ENCODE results near the gene CAPN11.
A peak's percentile ranks its signal among the peaks of the same experiment; 100 is the strongest.
"Not testable (repeated sequence)": the region's sequence is repeated elsewhere in the genome, so short reads cannot be mapped to it uniquely, and the experiment has no call there.

The CAPN11 gene

DNA sequence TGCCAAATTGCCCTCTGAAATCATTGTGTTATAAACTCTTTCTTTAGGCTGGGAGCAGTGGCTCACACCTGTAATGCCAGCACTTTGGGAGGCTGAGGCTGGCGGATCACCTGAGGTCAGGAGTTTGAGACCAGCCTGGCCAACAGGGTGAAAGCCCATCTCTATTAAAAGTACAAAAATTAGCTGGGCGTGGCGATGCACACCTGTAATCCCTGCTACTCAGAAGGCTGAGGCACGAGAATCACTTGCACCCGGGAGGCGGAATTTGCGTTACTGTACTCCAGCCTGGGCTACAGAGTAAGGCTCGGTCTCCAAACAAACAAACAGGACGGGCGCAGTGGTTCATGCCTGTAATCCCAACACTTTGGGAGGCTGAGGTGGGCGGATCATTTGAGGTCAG is 37.7 kb downstream of the CAPN11 start:
- not testable (repeated sequence) for H3K9ac ChIP-seq (ENCODE audit: low read length); H3K27me3 ChIP-seq (ENCODE audit: control insufficient read depth, insufficient read depth, low read length); H3K4me1 ChIP-seq (ENCODE audit: control insufficient read depth, insufficient read depth, low read length); H3K27ac ChIP-seq (ENCODE audit: low read depth, low read length); H3K36me3 ChIP-seq (ENCODE audit: control insufficient read depth, insufficient read depth, low read length); H3K4me3 ChIP-seq (ENCODE audit: low read length)

DNA sequence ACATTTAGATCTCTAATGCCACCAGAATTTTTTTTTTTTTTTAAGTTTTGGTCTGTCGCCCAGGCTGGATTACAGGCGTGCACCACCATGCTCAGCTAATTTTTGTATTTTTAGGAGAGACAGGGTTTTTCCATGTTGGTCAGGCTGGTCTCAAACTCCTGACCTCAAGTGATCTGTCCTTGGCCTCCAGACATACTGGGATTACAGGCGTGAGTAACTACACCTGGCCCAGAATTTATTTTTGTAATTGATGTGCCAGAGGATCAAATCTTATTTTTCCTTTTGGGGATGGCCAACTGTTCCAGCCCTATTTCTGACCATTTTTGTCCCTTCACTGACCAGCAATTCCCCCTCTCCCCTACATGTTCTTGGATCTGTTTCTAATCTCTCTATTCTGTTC is 40.1 kb downstream of the CAPN11 start:
- H3K4me3 ChIP-seq (ENCODE audit: low read length): no peak overlapping the region
- H3K27me3 ChIP-seq (ENCODE audit: control insufficient read depth, insufficient read depth, low read length): no peaks in the 10 kb centered on the region
- no peaks in the 10 kb centered on the region for H3K36me3 ChIP-seq (ENCODE audit: control insufficient read depth, insufficient read depth, low read length)
- H3K9ac ChIP-seq (ENCODE audit: low read length): no peak overlapping the region
- H3K4me1 ChIP-seq (ENCODE audit: control insufficient read depth, insufficient read depth, low read length): no peaks in the 10 kb centered on the region
- H3K27ac ChIP-seq (ENCODE audit: low read depth, low read length): no peak overlapping the region

DNA sequence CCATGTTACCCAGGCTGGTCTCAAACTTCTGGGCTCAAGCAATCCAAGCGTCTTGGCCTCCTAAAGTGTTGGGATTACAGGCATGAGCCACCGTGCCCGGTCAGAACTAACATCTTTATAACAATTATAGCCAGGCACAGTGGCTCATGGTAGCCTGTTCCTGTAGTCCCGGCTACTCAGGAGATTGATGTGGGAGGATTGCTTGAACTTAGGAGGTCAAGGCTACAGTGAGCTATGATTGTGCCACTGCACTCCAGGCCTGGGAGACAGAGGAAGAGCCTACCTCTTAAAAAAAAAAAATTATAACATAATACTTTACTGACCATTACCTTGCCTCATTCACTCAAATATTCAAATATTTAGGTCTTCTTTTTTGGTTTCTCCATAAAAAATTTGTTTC is 41.3 kb downstream of the CAPN11 start:
- H3K36me3 ChIP-seq (ENCODE audit: control insufficient read depth, insufficient read depth, low read length): no peaks in the 10 kb centered on the region
- no peak overlapping the region for H3K27ac ChIP-seq (ENCODE audit: low read depth, low read length)
- H3K4me3 ChIP-seq (ENCODE audit: low read length): no peak overlapping the region
- no peaks in the 10 kb centered on the region for H3K4me1 ChIP-seq (ENCODE audit: control insufficient read depth, insufficient read depth, low read length)
- H3K27me3 ChIP-seq (ENCODE audit: control insufficient read depth, insufficient read depth, low read length): no peaks in the 10 kb centered on the region
- no peak overlapping the region for H3K9ac ChIP-seq (ENCODE audit: low read length)

DNA sequence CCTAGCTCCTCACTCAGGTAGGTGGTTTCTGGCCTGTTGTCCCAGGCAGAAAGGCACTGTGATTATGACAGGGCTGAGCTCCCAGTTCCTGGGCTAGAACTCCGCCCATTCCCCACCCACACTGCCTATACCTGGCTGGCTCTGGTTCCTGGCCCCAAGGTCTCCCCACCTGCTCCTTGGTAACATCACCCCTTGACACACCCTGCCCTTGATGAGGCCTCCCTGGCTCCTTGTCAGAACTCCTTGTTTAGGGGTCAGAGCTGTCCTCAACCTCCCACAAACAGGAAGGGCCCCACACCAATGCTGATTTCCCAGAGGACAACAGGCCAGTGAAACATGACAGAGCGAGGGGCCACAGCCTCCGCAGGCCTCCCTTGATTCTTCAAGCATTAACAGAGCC is 42.6 kb downstream of the CAPN11 start:
- no peaks in the 10 kb centered on the region for H3K36me3 ChIP-seq (ENCODE audit: control insufficient read depth, insufficient read depth, low read length)
- no peaks in the 10 kb centered on the region for H3K4me1 ChIP-seq (ENCODE audit: control insufficient read depth, insufficient read depth, low read length)
- no peak overlapping the region for H3K9ac ChIP-seq (ENCODE audit: low read length)
- no peak overlapping the region for H3K27ac ChIP-seq (ENCODE audit: low read depth, low read length)
- no peaks in the 10 kb centered on the region for H3K27me3 ChIP-seq (ENCODE audit: control insufficient read depth, insufficient read depth, low read length)
- H3K4me3 ChIP-seq (ENCODE audit: low read length): no peak overlapping the region

DNA sequence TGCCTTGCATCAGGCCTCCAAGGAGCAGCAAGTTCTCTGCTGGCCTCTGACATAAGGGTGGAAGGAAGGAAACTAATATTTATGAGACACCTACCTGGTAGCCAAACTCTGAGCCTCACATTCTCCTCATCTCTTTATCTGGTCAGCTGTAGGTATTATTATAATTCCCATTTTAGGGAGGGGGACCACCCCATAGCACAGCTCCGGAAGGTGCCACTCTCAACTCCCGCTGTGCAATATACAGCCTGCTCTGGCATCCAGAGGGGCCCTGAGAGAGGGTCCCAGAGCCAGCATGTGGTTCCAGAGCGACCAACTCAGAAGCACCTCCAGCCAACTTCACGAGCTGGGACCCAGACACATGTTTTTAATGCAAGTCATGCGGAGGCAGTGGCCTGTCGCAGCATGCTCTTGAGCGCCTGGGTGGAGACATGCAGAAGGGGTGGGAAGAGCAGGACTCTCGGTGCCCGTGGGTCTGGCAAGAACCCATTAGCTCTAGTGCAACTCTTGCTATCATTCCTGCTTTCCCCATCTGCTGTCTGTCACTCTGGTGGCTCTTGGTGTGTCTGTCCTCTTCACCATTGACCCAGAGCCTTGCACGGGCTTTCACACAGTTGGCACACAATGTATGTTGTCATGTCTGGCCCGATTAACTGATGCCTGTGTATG is 43.2 kb downstream of the CAPN11 start:
- Histone ChIP-seq H3K9ac (ENCODE audit: low read length) (no peak overlapping the region), H3K36me3 (ENCODE audit: control insufficient read depth, insufficient read depth, low read length) (no peaks in the 10 kb centered on the region), H3K27ac (ENCODE audit: low read depth, low read length) (no peak overlapping the region), H3K4me3 (ENCODE audit: low read length) (no peak overlapping the region), H3K27me3 (ENCODE audit: control insufficient read depth, insufficient read depth, low read length) (no peaks in the 10 kb centered on the region), H3K4me1 (ENCODE audit: control insufficient read depth, insufficient read depth, low read length) (no peaks in the 10 kb centered on the region)

DNA sequence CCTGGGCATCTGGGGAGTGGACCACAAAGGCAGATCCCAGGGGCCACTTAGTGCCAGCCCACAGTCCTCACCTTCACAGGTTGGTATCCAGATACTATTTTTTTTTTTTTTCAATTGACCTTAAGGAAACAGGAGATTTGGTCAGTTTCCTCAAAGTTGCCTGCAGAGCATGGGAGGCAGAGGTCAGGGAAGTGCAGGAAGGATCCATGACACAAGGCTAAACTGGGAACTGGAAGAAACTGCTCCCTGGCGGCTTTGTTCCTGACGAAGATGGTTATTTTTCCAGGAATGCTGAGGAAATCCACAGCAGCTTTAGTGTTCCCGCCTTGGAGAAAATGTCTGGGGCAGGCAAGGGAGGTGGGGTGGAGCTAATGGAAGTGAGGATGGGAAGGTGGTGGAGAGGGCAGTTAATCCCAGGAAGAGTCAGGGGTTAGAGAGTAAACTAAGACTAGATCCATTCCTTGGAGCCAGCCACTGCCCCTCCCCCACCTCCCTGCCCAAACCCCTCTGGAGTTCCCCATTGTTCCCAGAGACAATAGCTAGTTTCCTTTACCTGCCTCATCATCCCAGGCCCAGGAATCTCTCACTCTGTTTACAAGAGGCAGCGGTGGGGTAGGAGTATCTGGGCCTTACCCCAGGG is 43.8 kb downstream of the CAPN11 start:
- H3K4me3 ChIP-seq (ENCODE audit: low read length): no peak overlapping the region
- H3K36me3 ChIP-seq (ENCODE audit: control insufficient read depth, insufficient read depth, low read length): no peaks in the 10 kb centered on the region
- no peak overlapping the region for H3K9ac ChIP-seq (ENCODE audit: low read length)
- H3K4me1 ChIP-seq (ENCODE audit: control insufficient read depth, insufficient read depth, low read length): no peaks in the 10 kb centered on the region
- H3K27me3 ChIP-seq (ENCODE audit: control insufficient read depth, insufficient read depth, low read length): no peaks in the 10 kb centered on the region
- H3K27ac ChIP-seq (ENCODE audit: low read depth, low read length): no peak overlapping the region

DNA sequence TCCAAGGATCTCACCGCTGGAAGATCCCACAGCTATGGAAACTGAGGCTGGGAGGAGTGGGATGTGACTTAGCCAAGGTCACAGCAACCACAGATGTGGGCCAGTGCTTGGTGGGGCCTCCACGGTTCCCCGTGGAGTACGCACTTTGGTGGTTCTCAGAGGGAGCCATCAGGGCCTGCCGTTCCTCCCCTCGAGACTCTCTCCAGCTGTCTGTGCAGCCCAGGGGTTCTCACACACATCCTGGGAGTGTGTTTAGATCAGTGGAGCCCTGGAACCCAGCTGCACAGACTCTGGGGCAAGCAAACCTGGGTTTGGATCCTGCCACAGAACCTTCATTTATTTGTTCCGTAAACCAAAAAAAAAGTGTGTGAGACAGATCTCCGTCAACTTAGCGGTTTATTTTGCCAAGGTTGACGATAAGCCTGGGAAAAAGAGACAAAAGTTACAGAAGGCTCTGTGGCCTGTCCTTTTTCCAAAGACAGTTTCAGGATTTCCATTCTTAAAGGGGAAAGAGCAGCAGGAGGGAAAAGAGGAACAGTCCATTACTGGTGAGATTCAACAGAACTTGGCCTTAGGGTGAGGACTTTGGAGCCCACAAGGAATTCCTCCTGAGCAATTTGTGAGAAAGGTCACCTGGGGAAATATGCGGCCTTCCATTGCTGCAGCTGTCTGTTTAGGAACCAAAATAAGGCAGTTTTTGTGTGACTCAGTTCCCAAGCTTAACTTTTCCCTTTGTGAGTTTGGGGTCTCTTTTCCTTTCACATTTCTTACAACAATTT is 44.5 kb downstream of the CAPN11 start:
- peak overlapping the region; percentile 20 for H3K27ac ChIP-seq (ENCODE audit: low read depth, low read length)

DNA sequence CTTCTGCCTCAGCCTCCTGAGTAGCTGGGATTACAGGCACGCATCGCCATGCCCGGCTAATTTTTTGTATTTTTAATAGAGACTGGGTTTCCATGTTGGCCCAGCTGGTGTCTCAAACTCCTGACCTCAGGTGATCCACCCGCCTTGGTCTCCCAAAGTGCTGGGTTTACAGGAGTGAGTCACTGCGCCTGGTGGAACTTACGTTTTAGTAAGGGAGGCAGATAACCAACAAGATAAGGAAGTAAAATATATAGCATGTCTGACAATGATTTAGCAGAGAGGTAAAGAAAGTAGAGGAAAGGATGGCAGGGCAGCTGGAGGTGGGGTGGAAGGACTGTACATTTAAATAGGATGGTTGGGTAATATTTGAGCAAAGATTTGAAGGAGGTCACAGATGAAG is 45.3 kb downstream of the CAPN11 start:
- Histone ChIP-seq H3K27me3 (ENCODE audit: control insufficient read depth, insufficient read depth, low read length) (no peaks in the 10 kb centered on the region), H3K36me3 (ENCODE audit: control insufficient read depth, insufficient read depth, low read length) (no peaks in the 10 kb centered on the region), H3K27ac (ENCODE audit: low read depth, low read length) (no peak overlapping the region), H3K4me1 (ENCODE audit: control insufficient read depth, insufficient read depth, low read length) (no peaks in the 10 kb centered on the region), H3K9ac (ENCODE audit: low read length) (no peak overlapping the region), H3K4me3 (ENCODE audit: low read length) (no peak overlapping the region)

More for the DNA sequence above, 44.5 kb downstream of the CAPN11 start:
- Histone ChIP-seq H3K4me1 (ENCODE audit: control insufficient read depth, insufficient read depth, low read length) (no peaks in the 10 kb centered on the region), H3K36me3 (ENCODE audit: control insufficient read depth, insufficient read depth, low read length) (no peaks in the 10 kb centered on the region), H3K9ac (ENCODE audit: low read length) (no peak overlapping the region), H3K4me3 (ENCODE audit: low read length) (no peak overlapping the region), H3K27me3 (ENCODE audit: control insufficient read depth, insufficient read depth, low read length) (no peaks in the 10 kb centered on the region)

DNA sequence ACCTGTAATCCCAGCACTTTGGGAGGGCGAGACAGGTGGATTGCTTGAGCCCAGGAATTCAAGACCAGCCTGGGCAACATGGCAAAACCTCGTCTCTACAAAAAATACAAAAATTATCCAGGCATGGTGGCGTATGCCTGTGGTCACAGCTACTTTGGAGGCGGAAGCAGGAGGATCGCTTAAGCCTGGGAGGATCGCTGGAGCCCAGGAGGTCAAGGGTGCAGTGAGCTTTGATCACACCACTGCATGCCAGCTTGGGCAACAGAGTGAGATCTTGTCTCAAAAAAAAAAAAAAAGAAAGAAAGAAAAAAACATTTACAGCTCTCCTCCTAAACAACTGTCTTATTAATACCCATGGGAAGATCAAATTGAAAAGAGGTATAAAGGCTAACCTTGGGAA is 49.3 kb downstream of the CAPN11 start:
- no peak overlapping the region for H3K27ac ChIP-seq (ENCODE audit: low read depth, low read length)
- H3K27me3 ChIP-seq (ENCODE audit: control insufficient read depth, insufficient read depth, low read length): no peaks in the 10 kb centered on the region
- H3K36me3 ChIP-seq (ENCODE audit: control insufficient read depth, insufficient read depth, low read length): no peaks in the 10 kb centered on the region
- no peaks in the 10 kb centered on the region for H3K4me1 ChIP-seq (ENCODE audit: control insufficient read depth, insufficient read depth, low read length)
- no peak overlapping the region for H3K4me3 ChIP-seq (ENCODE audit: low read length)
- H3K9ac ChIP-seq (ENCODE audit: low read length): no peak overlapping the region

DNA sequence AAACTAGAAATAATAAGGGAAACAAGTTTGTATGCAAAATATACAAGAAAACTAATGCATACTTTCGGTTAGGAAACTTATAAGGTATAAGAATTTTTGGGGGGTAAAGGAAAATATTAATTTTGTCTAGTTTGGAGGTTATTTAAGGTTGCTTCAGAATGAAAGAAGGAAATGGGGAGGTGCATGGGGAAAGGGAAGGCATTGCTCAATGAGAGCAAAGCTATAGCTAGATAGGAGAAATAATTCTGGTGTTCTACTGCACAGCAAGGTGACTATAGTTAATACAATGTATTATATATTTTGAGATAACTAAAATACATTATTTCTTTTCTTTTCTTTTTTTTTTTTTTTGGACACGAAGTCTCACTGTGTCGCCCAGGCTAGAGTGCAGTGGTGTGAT is 52.7 kb downstream of the CAPN11 start:
- Histone ChIP-seq H3K27me3 (ENCODE audit: control insufficient read depth, insufficient read depth, low read length) (no peaks in the 10 kb centered on the region), H3K4me3 (ENCODE audit: low read length) (no peak overlapping the region), H3K4me1 (ENCODE audit: control insufficient read depth, insufficient read depth, low read length) (no peaks in the 10 kb centered on the region), H3K36me3 (ENCODE audit: control insufficient read depth, insufficient read depth, low read length) (no peaks in the 10 kb centered on the region), H3K27ac (ENCODE audit: low read depth, low read length) (no peak overlapping the region), H3K9ac (ENCODE audit: low read length) (no peak overlapping the region)

DNA sequence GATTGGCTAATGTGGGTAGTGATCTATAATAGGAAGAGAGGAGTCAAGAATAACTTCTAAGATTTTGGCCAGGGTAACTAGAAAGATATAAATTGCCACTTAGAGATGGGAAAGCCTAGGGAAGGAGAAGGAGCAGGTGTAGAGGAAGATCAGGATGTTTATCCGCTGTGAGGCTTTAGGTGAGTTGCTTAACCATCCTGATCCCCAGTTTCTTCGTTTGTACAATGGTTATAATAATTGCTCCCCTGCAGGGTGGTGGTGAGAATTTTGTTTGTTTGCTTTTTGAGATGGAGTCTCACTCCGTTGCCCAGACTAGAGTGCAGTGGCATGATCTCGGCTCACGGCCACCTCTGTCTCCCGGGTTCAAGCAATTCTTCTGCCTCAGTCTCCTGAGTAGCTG is 55.7 kb downstream of the CAPN11 start:
- H3K4me1 ChIP-seq (ENCODE audit: control insufficient read depth, insufficient read depth, low read length): peaks cover 19% of the 10 kb centered on the region
- no peaks in the 10 kb centered on the region for H3K36me3 ChIP-seq (ENCODE audit: control insufficient read depth, insufficient read depth, low read length)

DNA sequence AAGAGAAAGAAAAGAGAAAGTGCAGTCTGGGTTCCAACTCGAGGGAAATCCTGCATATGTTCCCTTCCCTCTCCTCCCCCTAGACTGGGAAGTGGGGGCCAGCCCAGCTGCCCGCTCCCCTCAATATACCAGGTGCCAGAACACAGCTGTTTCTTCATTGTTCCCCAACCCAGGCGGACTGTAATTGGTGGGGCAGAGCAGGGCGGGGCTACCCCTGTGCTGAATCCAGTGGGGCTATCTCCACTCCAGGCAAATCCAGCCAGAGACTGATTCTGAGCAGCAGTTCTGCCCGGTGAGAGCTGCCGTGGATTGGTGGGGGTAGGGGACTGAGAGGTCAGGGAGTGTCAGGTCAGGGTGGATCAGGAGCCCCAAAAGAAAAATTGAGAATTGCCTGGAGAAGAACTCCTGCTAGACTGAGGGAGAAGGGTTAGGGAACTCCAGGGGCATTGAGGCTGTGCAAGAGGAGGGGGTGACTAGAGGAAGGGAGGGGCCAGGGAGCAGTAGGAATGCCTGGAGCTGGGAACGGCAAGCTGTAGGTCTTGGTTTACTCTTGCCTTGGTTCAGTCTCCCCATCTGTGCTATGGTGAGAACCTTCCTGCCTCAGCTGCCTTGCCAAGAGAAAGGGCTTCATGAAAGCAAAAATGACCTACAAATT is 58.2 kb downstream of the CAPN11 start, which contains the start of gene MYMX:
Gene MYMX, plus strand, starts transcription at position 250 of the 655 bp plus-strand sequence. CDS start 546 bp downstream, outside the sequence.
- no peak within 1 kb of the TSS for H3K9ac ChIP-seq (ENCODE audit: low read length)
- no peaks in the 10 kb centered on the region for H3K36me3 ChIP-seq (ENCODE audit: control insufficient read depth, insufficient read depth, low read length)
- peak within 1 kb of the TSS; percentile 85 for H3K27ac ChIP-seq (ENCODE audit: low read depth, low read length)
- H3K4me1 ChIP-seq (ENCODE audit: control insufficient read depth, insufficient read depth, low read length): peaks cover 29% of the 10 kb centered on the region
- no peak within 1 kb of the TSS for H3K4me3 ChIP-seq (ENCODE audit: low read length)
- no peaks in the 10 kb centered on the region for H3K27me3 ChIP-seq (ENCODE audit: control insufficient read depth, insufficient read depth, low read length)

More for the DNA sequence above, 55.7 kb downstream of the CAPN11 start:
- H3K9ac ChIP-seq (ENCODE audit: low read length): no peak overlapping the region
- H3K27me3 ChIP-seq (ENCODE audit: control insufficient read depth, insufficient read depth, low read length): no peaks in the 10 kb centered on the region
- no peak overlapping the region for H3K27ac ChIP-seq (ENCODE audit: low read depth, low read length)
- H3K4me3 ChIP-seq (ENCODE audit: low read length): no peak overlapping the region
